GM12878 (cell line): Measurements from ENCODE around the gene FADS1.

Source experiments
- CTCF ChIP-seq, 3 experiments: IDR thresholded peaks in 2 of 3; conservative IDR thresholded peaks in 1 of 3; 2 replicates each; pipeline ENCODE4 v1.5.1; 2011; ENCODE audit warnings: low read depth in 3 of 3, low read length in 3 of 3, mild to moderate bottlenecking in 3 of 3, control low read depth in 2 of 3, moderate library complexity in 2 of 3, inconsistent platforms in 1 of 3, mixed read lengths in 1 of 3; ENCODE audit not compliant: control insufficient read depth in 2 of 3, insufficient read depth in 1 of 3; ENCODE audit errors: extremely low read depth in 1 of 3
- HDAC2 ChIP-seq: fragments of 200-600 bp; sonication (generic); IDR thresholded peaks from 2 replicates; pipeline ENCODE4 v1.6.1; 2017
- MYC ChIP-seq: IDR thresholded peaks from 2 replicates; pipeline ENCODE4 v1.6.1; 2011; ENCODE audit warnings: mild to moderate bottlenecking, low read length, moderate library complexity, inconsistent platforms; ENCODE audit not compliant: insufficient read depth, insufficient replicate concordance, insufficient read length, severe bottlenecking
- POLR2A ChIP-seq: IDR thresholded peaks from 2 replicates; pipeline ENCODE4 v1.6.1; 2011; ENCODE audit warnings: low read depth, mild to moderate bottlenecking, low read length
- SIN3A ChIP-seq: IDR thresholded peaks from 2 replicates; pipeline ENCODE4 v1.6.1; 2012; ENCODE audit warnings: low read depth, low read length, improper control_type of control experiment
- USF1 ChIP-seq: IDR thresholded peaks from 2 replicates; pipeline ENCODE4 v1.6.1; 2011; ENCODE audit warnings: borderline replicate concordance, low read depth, mild to moderate bottlenecking, moderate library complexity, mixed read lengths, low read length; ENCODE audit not compliant: insufficient read depth; ENCODE audit errors: extremely low read length
- ZNF687 ChIP-seq: fragments of 450-650 bp; IDR thresholded peaks from 2 replicates; pipeline ENCODE4 v1.6.1; 2017; ENCODE audit warnings: mild to moderate bottlenecking, moderate library complexity

- TF ChIP-seq MYC, result no peak
- no peak for TF ChIP-seq USF1
- TF ChIP-seq HDAC2, result no peak
- TF ChIP-seq SIN3A, result no peak
- TF ChIP-seq CTCF (IDR thresholded peaks at IDR 0.05 in 2 of 3, conservative IDR thresholded peaks at IDR 0.05 in 1 of 3; ENCODE audit: control insufficient read depth in 2 of 3, extremely low read depth in 1 of 3, insufficient read depth in 1 of 3, low read depth in 3 of 3, low read length in 3 of 3), result no peak
- TF ChIP-seq POLR2A, result no peak
- no peak for TF ChIP-seq ZNF687
These were observed 54.6 kb downstream of the FADS1 start for GRCh38 chr11:61762223-61762615.
